ENCODE data around the gene REXO4. TPM values are rescaled to one million over a fixed set of nuclear protein-coding genes. Genes with fewer than 3 reads are reported as not detected.
"Not testable (repeated sequence)": the region's sequence is repeated elsewhere in the genome, so short reads cannot be mapped to it uniquely, and the experiment has no call there.

Gene REXO4
- total RNA-seq, 1 donor from 2014 or later: 25.6 TPM

- intact Hi-C loops (cut with micrococcal nuclease): no loop called here
Observed at GRCh38 chr9:133421615-133422542, 4.1 kb upstream of the REXO4 start, which contains the start of gene ADAMTS13. ADAMTS13 (plus strand) TSS chr9:133422367; CDS start chr9:133422444, 77 bp downstream.

DNA sequence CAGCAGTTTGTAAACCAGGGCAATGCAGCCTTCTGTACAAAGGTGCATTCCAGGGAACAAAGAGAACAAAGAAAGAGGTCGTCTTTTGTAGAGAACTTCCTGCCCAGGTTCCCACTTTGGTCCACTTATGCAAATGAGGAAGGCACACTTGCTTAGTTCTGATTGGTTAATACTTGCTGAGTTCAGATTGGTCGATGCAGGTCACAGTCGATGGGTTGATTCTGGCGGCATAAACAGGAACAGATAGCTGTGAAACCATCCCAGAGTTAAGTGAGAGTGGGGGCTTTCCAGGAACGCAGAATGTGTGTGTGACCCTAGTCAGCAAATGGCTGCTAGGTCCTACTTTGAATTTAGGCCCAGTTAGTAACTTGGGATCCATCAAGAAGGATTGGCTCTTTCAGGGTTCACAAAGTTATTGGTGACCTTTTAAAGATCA is 2.6 kb upstream of the REXO4 start:
- intact Hi-C loops (cut with micrococcal nuclease): no loop called here

DNA sequence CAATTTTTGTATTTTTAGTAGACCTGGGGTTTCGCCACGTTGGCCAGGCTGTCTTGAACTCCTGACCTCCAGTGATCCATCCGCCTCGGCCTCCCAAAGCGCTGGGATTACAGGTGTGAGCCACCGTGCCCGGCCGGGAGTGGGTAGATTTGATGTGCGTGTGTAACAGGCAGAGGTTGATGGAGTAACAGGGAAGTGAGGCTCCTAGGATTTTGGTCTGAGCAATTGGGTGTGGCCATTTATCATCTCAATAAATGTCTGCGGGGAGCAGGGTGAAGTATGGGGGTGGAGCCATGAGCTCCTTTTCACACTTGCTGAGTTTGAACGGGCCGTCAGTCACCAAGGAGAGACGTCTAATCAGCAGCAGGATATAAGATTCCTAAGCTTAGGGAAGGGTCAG is 1.2 kb upstream of the REXO4 start:
- intact Hi-C loops (cut with micrococcal nuclease): loop anchor here (5.0 kb wide), 2 partner anchors 38 to 62 kb away; partner anchors contain the start of genes CACFD1, SURF1 and SURF2

- intact Hi-C loops (cut with micrococcal nuclease): loop anchor here (5.0 kb wide), 2 partner anchors 42 to 58 kb away; partner anchors contain the start of genes CACFD1, SURF1 and SURF2
Observed at GRCh38 chr9:133415170-133415569, 2.6 kb downstream of the REXO4 start.

DNA sequence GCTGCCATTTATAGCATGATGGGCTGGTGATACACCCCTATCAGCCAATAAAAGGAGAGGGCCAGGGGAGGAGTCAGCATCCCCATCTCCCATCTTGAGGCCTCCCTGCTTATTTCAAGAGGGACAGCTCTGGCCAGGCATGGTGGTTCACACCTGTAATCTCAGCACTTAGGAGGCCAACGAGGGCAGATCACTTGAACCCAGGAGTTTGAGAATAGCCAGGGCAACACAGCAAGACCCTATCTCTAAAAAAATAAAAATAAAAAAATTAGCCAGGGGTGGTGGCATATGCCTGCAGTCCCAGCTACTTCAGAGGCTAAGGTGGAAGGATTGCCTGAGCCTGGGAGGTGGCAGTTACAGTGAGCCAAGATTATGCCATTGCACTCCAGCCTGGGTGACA is 9.8 kb downstream of the REXO4 start:
- intact Hi-C loops (cut with micrococcal nuclease): no loop called here

GRCh38 chr9:133406480-133407307 is 11.1 kb downstream of the REXO4 start:
- intact Hi-C loops (cut with micrococcal nuclease): loop anchor here (1.0 kb wide), 2 partner anchors 11 to 80 kb away; no protein-coding TSS in a partner anchor

- intact Hi-C loops (cut with micrococcal nuclease): no loop called here
Observed at GRCh38 chr9:133405508-133406438, 12.0 kb downstream of the REXO4 start.

DNA sequence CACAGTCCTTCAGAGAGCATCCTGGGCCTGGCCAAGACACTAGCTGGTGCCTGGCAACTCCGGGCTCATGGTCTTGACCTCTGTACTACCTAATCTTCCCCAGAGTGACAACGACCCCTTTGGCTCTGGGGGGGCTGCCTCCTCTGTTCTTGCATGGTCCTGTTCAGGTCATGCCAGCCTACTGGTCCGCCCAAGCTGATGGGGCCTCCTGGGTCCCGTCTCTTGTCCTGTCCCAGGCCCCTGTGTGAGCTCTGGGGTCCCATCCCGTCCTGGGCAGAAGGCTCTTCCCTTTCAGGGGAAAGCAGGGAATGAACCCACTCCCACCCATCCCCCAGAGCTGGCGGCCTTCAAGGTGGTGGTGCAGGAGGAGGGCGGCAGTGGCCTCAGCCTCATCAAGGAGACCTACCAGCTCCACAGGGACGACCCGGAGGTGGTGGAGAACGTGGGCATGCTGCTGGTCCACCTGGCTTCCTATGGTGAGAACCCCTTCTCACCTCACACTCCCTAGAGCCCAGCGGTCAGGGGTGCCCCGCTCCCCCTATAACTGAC is 13.3 kb downstream of the REXO4 start:
- intact Hi-C loops (cut with micrococcal nuclease): no loop called here

DNA sequence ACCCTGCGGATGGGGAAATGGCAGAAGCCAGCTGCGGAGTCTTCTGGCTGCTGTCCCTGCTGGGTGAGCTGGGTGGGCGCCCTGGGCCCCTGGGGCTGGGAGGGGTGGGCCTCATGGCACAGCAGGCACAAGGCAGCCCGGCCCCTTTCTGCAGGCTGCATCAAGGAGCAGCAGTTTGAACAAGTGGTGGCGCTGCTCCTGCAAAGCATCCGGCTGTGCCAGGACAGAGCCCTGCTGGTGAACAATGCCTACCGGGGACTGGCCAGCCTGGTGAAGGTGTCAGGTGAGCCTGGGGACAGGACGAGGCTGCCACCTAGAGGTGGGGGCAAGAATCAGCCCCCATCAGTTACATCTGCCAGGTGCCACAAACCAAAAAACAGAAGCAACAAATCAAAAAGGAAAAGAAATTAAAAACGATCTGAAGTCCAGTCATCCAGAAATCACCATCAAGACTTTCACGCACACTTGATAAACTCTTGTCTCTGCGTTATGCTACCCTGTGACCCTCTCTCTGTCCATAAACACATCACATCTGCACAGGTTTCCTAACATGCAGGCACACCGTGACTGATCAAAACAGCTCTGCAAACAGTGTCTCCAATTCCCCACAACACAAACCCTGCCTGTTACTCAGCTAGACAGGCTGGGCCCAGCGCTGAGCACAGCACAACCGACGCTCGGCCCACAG is 13.9 kb downstream of the REXO4 start:
- intact Hi-C loops (cut with micrococcal nuclease): no loop called here

DNA sequence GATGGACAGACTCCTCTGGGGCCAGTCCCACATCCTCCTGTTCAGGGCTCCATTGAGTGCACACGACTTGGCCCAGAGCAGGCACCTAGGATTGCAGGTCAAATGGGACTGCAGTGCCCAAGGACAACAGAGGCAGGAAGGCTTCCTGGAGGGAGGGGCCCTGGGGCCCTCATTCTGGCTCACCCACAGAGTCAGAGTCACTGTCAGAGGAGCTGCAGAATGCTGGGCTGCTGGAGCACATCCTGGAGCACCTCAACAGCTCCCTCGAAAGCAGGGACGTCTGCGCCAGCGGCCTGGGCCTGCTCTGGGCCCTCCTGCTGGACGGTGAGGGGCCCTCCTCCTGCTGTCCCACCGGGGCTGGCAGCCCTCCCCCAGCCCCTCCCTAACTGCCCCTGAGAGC is 15.1 kb downstream of the REXO4 start:
- intact Hi-C loops (cut with micrococcal nuclease): no loop called here

- intact Hi-C loops (cut with micrococcal nuclease): no loop called here
Observed at GRCh38 chr9:133401588-133401987, 16.2 kb downstream of the REXO4 start.

GRCh38 chr9:133400292-133400691 is 17.5 kb downstream of the REXO4 start:
- intact Hi-C loops (cut with micrococcal nuclease): no loop called here

- intact Hi-C loops (cut with micrococcal nuclease): no loop called here
Observed at GRCh38 chr9:133397895-133398294, 19.9 kb downstream of the REXO4 start.

GRCh38 chr9:133397370-133397769 is 20.4 kb downstream of the REXO4 start:
- intact Hi-C loops (cut with micrococcal nuclease): no loop called here

- intact Hi-C loops (cut with micrococcal nuclease): no loop called here
Observed at GRCh38 chr9:133396952-133397351, 20.9 kb downstream of the REXO4 start.

- intact Hi-C loops (cut with micrococcal nuclease): no loop called here
Observed at GRCh38 chr9:133394687-133395271, 23.0 kb downstream of the REXO4 start.

DNA sequence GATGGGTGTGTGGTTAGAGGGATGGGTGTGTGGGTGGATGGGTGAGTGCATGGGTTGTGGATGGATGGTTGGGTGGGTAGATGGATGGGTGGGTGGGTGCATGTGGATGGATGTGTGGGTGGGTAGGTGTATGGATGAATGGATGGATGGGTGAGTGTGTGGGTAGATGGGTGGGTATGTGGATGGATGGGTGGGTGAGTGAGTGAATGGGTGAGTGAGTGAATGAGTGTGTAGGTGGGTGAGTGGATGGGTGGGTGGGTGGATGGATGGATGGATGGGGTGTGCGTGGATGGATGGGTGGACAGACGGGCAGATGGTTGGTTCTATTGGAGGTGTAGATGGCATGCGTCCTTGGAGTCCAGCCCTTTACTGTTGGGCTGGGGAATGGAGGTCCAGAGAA is 24.4 kb downstream of the REXO4 start:
- intact Hi-C loops (cut with micrococcal nuclease): no loop called here

GRCh38 chr9:133392308-133392707 is 25.5 kb downstream of the REXO4 start:
- intact Hi-C loops (cut with micrococcal nuclease): not testable (repeated sequence)

- intact Hi-C loops (cut with micrococcal nuclease): not testable (repeated sequence)
Observed at GRCh38 chr9:133391449-133391848, 26.4 kb downstream of the REXO4 start.
